Measurements from ENCODE around the gene GALNT18. TPM values are rescaled to one million over a fixed set of nuclear protein-coding genes. Genes with fewer than 3 reads are reported as not detected.

GALNT18 gene
- total and polyA plus RNA-seq, 2 donors (not counting 3 experiments of a cell fraction or from before 2014, with no cell fraction given), result 0.17 to 0.18 TPM

DNA sequence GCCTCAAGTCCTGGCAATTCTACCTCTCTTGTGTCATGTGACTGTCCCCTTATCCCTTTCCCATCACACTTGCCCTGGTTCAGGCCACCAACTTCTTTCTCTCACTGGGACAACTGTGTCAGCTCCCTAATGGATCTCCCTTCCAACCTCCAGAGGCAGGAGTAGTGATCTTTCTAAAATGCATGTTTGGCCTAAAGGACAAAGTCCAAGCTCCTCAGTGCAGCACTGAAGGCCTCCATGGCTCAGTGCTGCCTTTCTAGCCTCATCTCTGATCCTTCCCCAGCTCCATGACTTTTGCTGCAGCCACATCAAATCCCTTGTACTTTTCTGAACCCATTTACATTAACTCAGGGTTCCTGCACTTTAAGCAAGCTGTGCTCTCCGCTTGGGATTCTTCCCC, 349.6 kb downstream of the GALNT18 start:
- no peak overlapping the region for H3K4me3 ChIP-seq (replicated peaks in 1 of 3; ENCODE audit: insufficient read depth in 1 of 3, low read depth in 1 of 3, low read length in 3 of 3)
- no peaks in the 10 kb centered on the region for H3K36me3 ChIP-seq (ENCODE audit: control insufficient read depth in 2 of 2, extremely low read depth in 1 of 2, insufficient read depth in 2 of 2, low read length in 2 of 2)
- no peaks in the 10 kb centered on the region for H3K79me2 ChIP-seq (ENCODE audit: control insufficient read depth, insufficient read depth, low read length)
- no TSS peak for BruUV-seq (replicated peaks)
- no peak overlapping the region for H3K4me2 ChIP-seq (ENCODE audit: insufficient read depth, low read length)
- no peaks in the 10 kb centered on the region for H3K9me1 ChIP-seq (replicated peaks; ENCODE audit: control insufficient read depth, extremely low read depth, insufficient read depth, low read length)
- no peak overlapping the region for H3K9ac ChIP-seq (replicated peaks; ENCODE audit: extremely low read depth, insufficient read depth, low read length)
- CTCF ChIA-PET, result no interaction called here
- no peaks in the 10 kb centered on the region for H3K9me3 ChIP-seq (replicated peaks; ENCODE audit: control insufficient read depth, insufficient read depth, low read length)
- intact Hi-C loops (cut with micrococcal nuclease) (no loop called here), dilution Hi-C loops (cut with MboI; ENCODE audit: extremely low pct_ligation_motif_present, low sequenced_read_pairs) (no loop called here)
- POLR2A ChIA-PET, result no interaction called here
- no peak overlapping the region for H2AFZ ChIP-seq (ENCODE audit: low read depth, low read length)
- FAIRE-seq (no peak), DNase-seq (ENCODE audit: low read depth, low spot score) (no peak)
- TF ChIP-seq POLR2AphosphoS5 (IDR thresholded peaks at IDR 0.05; ENCODE audit: insufficient read depth, low read depth, low read length) (no peak), EZH2 (IDR thresholded peaks at IDR 0.05; ENCODE audit: borderline replicate concordance, low read depth, low read length, severe bottlenecking) (no peak), FOS (IDR thresholded peaks at IDR 0.05; ENCODE audit: borderline replicate concordance, insufficient read depth, low read length) (no peak), MYC (IDR thresholded peaks at IDR 0.05; ENCODE audit: low read depth, low read length) (no peak), POLR2A (IDR thresholded peaks at IDR 0.05; ENCODE audit: low read depth, low read length) (no peak), CTCF (IDR thresholded peaks at IDR 0.05; ENCODE audit: extremely low read depth in 1 of 2, insufficient read depth in 1 of 2, low read depth in 1 of 2, low read length in 2 of 2) (no peak), GATA2 (IDR thresholded peaks at IDR 0.05; ENCODE audit: insufficient read depth, insufficient read length, low read depth, low read length) (no peak), JUN (IDR thresholded peaks at IDR 0.05; ENCODE audit: borderline replicate concordance, insufficient read depth, insufficient read length, low read depth) (no peak)
- H3K27me3 ChIP-seq (ENCODE audit: control insufficient read depth in 2 of 2, insufficient read depth in 2 of 2, low read length in 2 of 2), result no peaks in the 10 kb centered on the region
- H3K4me1 ChIP-seq (ENCODE audit: control insufficient read depth, extremely low read depth, insufficient read depth, low read length), result no peaks in the 10 kb centered on the region
- no peaks in the 10 kb centered on the region for H4K20me1 ChIP-seq (replicated peaks; ENCODE audit: control insufficient read depth, extremely low read depth, insufficient read depth, low read length)
- H3K27ac ChIP-seq (ENCODE audit: insufficient read depth, low read depth, low read length), result no peak overlapping the region

Data from endothelial cell of umbilical vein (primary cell).